H1 (cell line): ENCODE results near the gene SRXN1. TPM values are rescaled to one million over a fixed set of nuclear protein-coding genes. Genes with fewer than 3 reads are reported as not detected.

ENCODE experiments used
- CTCF ChIA-PET: fragments of 300-600 bp; sonication (Branson Sonifier 250); formaldehyde crosslinking; loops from one replicate; lab custom pipeline; 2021; ENCODE audit not compliant: partially characterized antibody; lab: Charles Lee
- POLR2A ChIA-PET: fragments of 300-600 bp; sonication (Branson Sonifier 250); formaldehyde crosslinking; loops from one replicate; lab custom pipeline; 2021; ENCODE audit warnings: inconsistent platforms; ENCODE audit not compliant: partially characterized antibody; lab: Charles Lee
- DNase-seq, 2 experiments: peaks; one replicate each; pipeline versions ENCODE4 v3.0.0 to v3.0.0-alpha.2; 2010 to 2022; ENCODE audit warnings: low spot score in 2 of 2, low read depth in 1 of 2, mixed read lengths in 1 of 2
- FAIRE-seq: peaks from 2 replicates; lab custom pipeline; 2011; peaks lifted over from hg19 to GRCh38; lab: Jason Lieb, UNC
- H2AFZ ChIP-seq: 2 replicates; pipeline ENCODE4 v1.8.1; 2012; ENCODE audit warnings: low read length, inconsistent platforms
- H2AK5ac ChIP-seq: 2 replicates; pipeline ENCODE4 v1.6.1; 2013; ENCODE audit warnings: low read depth, low read length
- H2BK120ac ChIP-seq: replicated peaks from 2 replicates; pipeline ENCODE3; 2013; ENCODE audit warnings: low read depth, low read length, inconsistent platforms
- H2BK12ac ChIP-seq: 2 replicates; pipeline ENCODE4 v1.6.1; 2013; ENCODE audit warnings: low read depth, low read length
- H2BK15ac ChIP-seq: 2 replicates; pipeline ENCODE4 v1.6.1; 2013; ENCODE audit warnings: low read length
- H2BK20ac ChIP-seq: 2 replicates; pipeline ENCODE4 v1.6.1; 2013; ENCODE audit warnings: low read length
- H2BK5ac ChIP-seq: 2 replicates; pipeline ENCODE4 v1.6.1; 2013; ENCODE audit warnings: low read depth, low read length
- H3K14ac ChIP-seq: 2 replicates; pipeline ENCODE4 v1.6.1; 2013; ENCODE audit warnings: inconsistent platforms; ENCODE audit not compliant: insufficient read length
- H3K18ac ChIP-seq: 2 replicates; pipeline ENCODE4 v1.6.1; 2013; ENCODE audit warnings: low read length; ENCODE audit errors: extremely low read depth
- H3K23ac ChIP-seq: 2 replicates; pipeline ENCODE4 v1.6.1; 2013; ENCODE audit warnings: inconsistent platforms; ENCODE audit not compliant: insufficient read length
- H3K23me2 ChIP-seq: 2 replicates; pipeline ENCODE4 v1.6.1; 2013; ENCODE audit warnings: low read depth, low read length
- H3K27ac ChIP-seq: 2 replicates; pipeline ENCODE4 v1.6.1; 2011; ENCODE audit warnings: low read depth, low read length, inconsistent platforms
- H3K27me3 ChIP-seq, 4 experiments: replicated peaks in 1 of 4; 1 replicate in 1 of 4; 2 replicates in 3 of 4; pipeline versions ENCODE4 v1.6.1 to v1.8.1; 2011 to 2013; ENCODE audit warnings: low read length in 3 of 4, mild to moderate bottlenecking in 3 of 4, inconsistent platforms in 2 of 4, mixed read lengths in 2 of 4, moderate library complexity in 1 of 4; ENCODE audit not compliant: control insufficient read depth in 3 of 4, insufficient read depth in 3 of 4; ENCODE audit errors: extremely low read depth in 1 of 4
- H3K36me3 ChIP-seq, 4 experiments: 2 replicates each; pipeline versions ENCODE4 v1.6.1 to v1.8.1; 2011 to 2013; ENCODE audit warnings: mild to moderate bottlenecking in 4 of 4, low read length in 3 of 4, moderate library complexity in 2 of 4, control low read depth in 1 of 4, inconsistent platforms in 1 of 4; ENCODE audit not compliant: insufficient read depth in 4 of 4, control insufficient read depth in 2 of 4
- H3K4ac ChIP-seq: replicated peaks from 2 replicates; pipeline ENCODE3; 2013; ENCODE audit warnings: low read length, low read depth, mixed read lengths, inconsistent platforms; ENCODE audit not compliant: insufficient read length
- H3K4me1 ChIP-seq, 4 experiments: replicated peaks in 1 of 4; 1 replicate in 1 of 4; 2 replicates in 3 of 4; pipeline versions ENCODE4 v1.6.1 to v1.8.1; 2011 to 2013; ENCODE audit warnings: low read length in 3 of 4, inconsistent platforms in 2 of 4, mixed read lengths in 1 of 4; ENCODE audit not compliant: insufficient read depth in 4 of 4, control insufficient read depth in 3 of 4
- H3K4me2 ChIP-seq, 2 experiments: 2 replicates each; pipeline versions ENCODE4 v1.6.1 to v1.8.1; 2011 to 2013; ENCODE audit warnings: low read depth in 2 of 2, low read length in 2 of 2, control low read depth in 1 of 2, inconsistent platforms in 1 of 2, mild to moderate bottlenecking in 1 of 2; ENCODE audit not compliant: insufficient read depth in 1 of 2
- H3K4me3 ChIP-seq, 4 experiments: fragments of 200-600, 300-600 bp in 1 of 4; sonication (generic), shearing (Covaris generic), sonication (Bioruptor Twin) in 1 of 4; 2 replicates each; pipeline versions ENCODE4 v1.5.1 to v1.8.1; 2011 to 2016; ENCODE audit warnings: low read length in 4 of 4, low read depth in 3 of 4, control low read depth in 2 of 4, inconsistent platforms in 2 of 4, mild to moderate bottlenecking in 2 of 4, mixed read lengths in 1 of 4, moderate library complexity in 1 of 4; ENCODE audit not compliant: insufficient read depth in 2 of 4; ENCODE audit errors: extremely low read depth in 1 of 4
- H3K56ac ChIP-seq: replicated peaks from 2 replicates; pipeline ENCODE3; 2013; ENCODE audit warnings: low read depth, mild to moderate bottlenecking, mixed read lengths, low read length, inconsistent platforms; ENCODE audit not compliant: insufficient read length
- H3K79me1 ChIP-seq: 2 replicates; pipeline ENCODE4 v1.6.1; 2013; ENCODE audit warnings: low read depth, low read length, control low read depth
- H3K79me2 ChIP-seq, 2 experiments: 2 replicates each; pipeline versions ENCODE4 v1.6.1 to v1.8.1; 2012 to 2013; ENCODE audit warnings: low read length in 2 of 2, mild to moderate bottlenecking in 2 of 2, inconsistent platforms in 1 of 2; ENCODE audit not compliant: insufficient read depth in 2 of 2, control insufficient read depth in 1 of 2
- H3K9ac ChIP-seq, 4 experiments: replicated peaks in 1 of 4; 1 replicate in 1 of 4; 2 replicates in 3 of 4; pipeline versions ENCODE4 v1.6.1 to v1.8.1; 2011 to 2013; ENCODE audit warnings: low read depth in 3 of 4, low read length in 3 of 4, control low read depth in 2 of 4, mild to moderate bottlenecking in 2 of 4, moderate library complexity in 2 of 4, inconsistent platforms in 1 of 4; ENCODE audit errors: extremely low read depth in 1 of 4
- H3K9me3 ChIP-seq, 2 experiments: 2 replicates each; pipeline versions ENCODE4 v1.6.1 to v1.8.1; 2012 to 2013; ENCODE audit warnings: mild to moderate bottlenecking in 2 of 2, moderate library complexity in 2 of 2, control low read depth in 1 of 2, inconsistent platforms in 1 of 2, low read depth in 1 of 2, low read length in 1 of 2, mixed read lengths in 1 of 2; ENCODE audit not compliant: insufficient read depth in 2 of 2
- H4K20me1 ChIP-seq, 2 experiments: replicated peaks in 1 of 2; 2 replicates each; pipeline versions ENCODE3 to v1.8.1; 2011 to 2013; ENCODE audit warnings: inconsistent platforms in 2 of 2, low read length in 2 of 2, mild to moderate bottlenecking in 1 of 2; ENCODE audit not compliant: insufficient read depth in 2 of 2, control insufficient read depth in 1 of 2
- H4K5ac ChIP-seq: 2 replicates; pipeline ENCODE4 v1.6.1; 2013; ENCODE audit warnings: low read length, low read depth, mixed read lengths, inconsistent platforms; ENCODE audit not compliant: insufficient read length
- H4K8ac ChIP-seq: 2 replicates; pipeline ENCODE4 v1.8.0; 2013; ENCODE audit warnings: mild to moderate bottlenecking, moderate library complexity, low read length, inconsistent platforms; ENCODE audit not compliant: insufficient read depth; ENCODE audit errors: extremely low read depth
- H4K91ac ChIP-seq: replicated peaks from 2 replicates; pipeline ENCODE3; 2013; ENCODE audit warnings: low read length, mixed read lengths, inconsistent platforms; ENCODE audit not compliant: insufficient read length
- BRCA1 ChIP-seq: IDR thresholded peaks from 2 replicates; pipeline ENCODE4 v1.6.1; 2012; ENCODE audit warnings: low read depth, low read length, improper control_type of control experiment
- CTBP2 ChIP-seq: IDR thresholded peaks from 2 replicates; pipeline ENCODE4 v1.7.0; 2011; ENCODE audit warnings: borderline replicate concordance, mild to moderate bottlenecking, moderate library complexity, mixed read lengths, low read length; ENCODE audit not compliant: insufficient read depth, insufficient read length
- EGR1 ChIP-seq: IDR thresholded peaks from 2 replicates; pipeline ENCODE4 v1.6.1; 2011; ENCODE audit warnings: low read depth, low read length, borderline replicate concordance
- EP300 ChIP-seq, 2 experiments: IDR thresholded peaks; 1 replicate in 1 of 2; 2 replicates in 1 of 2; pipeline ENCODE4 v1.6.1; 2011 to 2012; ENCODE audit warnings: low read depth in 2 of 2, low read length in 2 of 2, mild to moderate bottlenecking in 2 of 2, borderline replicate concordance in 1 of 2, inconsistent platforms in 1 of 2, moderate library complexity in 1 of 2
- GTF2F1 ChIP-seq: IDR thresholded peaks from 2 replicates; pipeline ENCODE4 v1.6.1; 2012; ENCODE audit warnings: low read depth, low read length, improper control_type of control experiment, borderline replicate concordance
- JUND ChIP-seq: IDR thresholded peaks from 2 replicates; pipeline ENCODE4 v1.6.1; 2011; ENCODE audit warnings: mild to moderate bottlenecking, improper control_type of control experiment, low read length
- RXRA ChIP-seq: IDR thresholded peaks from 2 replicates; pipeline ENCODE4 v1.6.1; 2011; ENCODE audit warnings: low read depth, mild to moderate bottlenecking, low read length, moderate library complexity; ENCODE audit not compliant: insufficient read depth
- SIRT6 ChIP-seq: IDR thresholded peaks from one replicate; pipeline ENCODE4 v1.7.1; 2012; ENCODE audit warnings: low read length, inconsistent platforms
- SP1 ChIP-seq: IDR thresholded peaks from 2 replicates; pipeline ENCODE4 v1.6.1; 2011; ENCODE audit warnings: low read depth, low read length
- WGBS, 2 experiments: shearing (Covaris generic) in 1 of 2; methylation state at CpG; one replicate each; pipeline versions ENCODE4 v1.1.6 to v1.1.7; 2013 to 2015; ENCODE audit warnings: low lambda C conversion rate in 2 of 2, mixed read lengths in 2 of 2, inconsistent platforms in 1 of 2, low coverage in 1 of 2, missing lambda C conversion rate in 1 of 2; ENCODE audit not compliant: insufficient replicate concordance in 2 of 2, insufficient coverage in 1 of 2, insufficient read length in 1 of 2; ENCODE audit errors: extremely low coverage in 1 of 2, missing lambda C conversion rate in 1 of 2; 5-methylcytosine and 5-hydroxymethylcytosine counted together
- polyA plus RNA-seq, 7 experiments: library from polyadenylated mRNA; depleted of rRNA in 3 of 7; stranded (reverse) in 5 of 7; unstranded in 2 of 7; fragments of >200 nt in 5 of 7; fragments of 200-250 nt in 2 of 7; gene quantifications; 1 replicate in 5 of 7; 2 replicates in 1 of 7; 4 replicates in 1 of 7; pipeline versions ENCODE4 v1.2.1 to v1.2.3, GENCODE V29; 2011 to 2013; ENCODE audit warnings: missing spikeins in 2 of 7, mixed read lengths in 2 of 7
- total RNA-seq: library from RNA; stranded (reverse); fragmentation: NEBNext Ultra II Directional; extraction: Animal tissue kit (Norgen Biotek cat#: 25700); gene quantifications from 2 replicates; pipeline ENCODE4 v1.2.1, GENCODE V29; 2021
- TF ChIP-seq, protein P1 (sequence below): IDR thresholded peaks from 2 replicates; pipeline ENCODE4 v1.6.1; 2011; ENCODE audit warnings: low read length, improper control_type of control experiment
- TF ChIP-seq, protein P2 (sequence below): IDR thresholded peaks from 2 replicates; pipeline ENCODE4 v1.6.1; 2012; ENCODE audit warnings: inconsistent platforms

Gene SRXN1
- total and polyA plus RNA-seq, 2 of the 8 experiments (the other 6 are each of a cell fraction or from before 2014, with no cell fraction given): 12.2 to 15.8 TPM

DNA sequence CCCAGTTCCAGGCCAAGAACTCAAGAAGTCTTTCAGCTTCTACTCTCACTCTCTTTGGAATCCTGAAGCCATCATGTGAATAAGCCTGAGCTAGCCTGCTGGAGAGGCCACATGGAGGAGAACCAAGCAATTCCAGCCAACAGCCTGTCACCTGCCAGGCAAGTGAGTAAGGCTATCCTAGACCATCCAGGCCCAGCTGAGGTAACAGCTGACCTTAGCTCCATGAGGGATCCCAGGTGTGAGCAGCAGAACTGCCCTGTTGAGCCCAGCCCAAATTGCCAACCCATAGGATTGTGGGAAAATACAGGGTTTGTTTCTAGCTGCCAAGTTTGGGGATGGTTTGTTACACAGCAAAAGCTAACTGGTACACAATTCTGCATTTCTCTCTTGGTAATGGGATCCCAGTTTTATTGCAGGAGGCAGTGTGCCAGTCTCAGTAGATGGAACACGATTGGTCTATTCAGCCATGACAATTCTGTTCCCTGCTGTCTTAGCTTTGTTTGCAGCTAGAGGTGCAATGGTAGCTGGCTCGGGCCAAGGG lies 5.5 kb downstream of the SRXN1 start:
- Histone ChIP-seq H3K27me3 (no peaks in the 10 kb centered on the region), H4K5ac (no peak overlapping the region), H3K4ac (no peak overlapping the region), H3K56ac (no peak overlapping the region), H4K91ac (no peak overlapping the region), H3K23ac (no peak overlapping the region), H4K20me1 (peaks cover 0 to 4% of the 10 kb centered on the region in 2 experiments), H3K18ac (no peak overlapping the region), H3K4me2 (no peak overlapping the region), H3K9ac (no peak overlapping the region), H2AK5ac (no peak overlapping the region), H3K36me3 (peaks cover 7 to 16% (median 15%) of the 10 kb centered on the region in 4 experiments; a peak in 7 of 8 replicates), H2BK12ac (no peak overlapping the region), H2BK120ac (no peak overlapping the region), H3K79me1 (no peaks in the 10 kb centered on the region), H3K4me3 (no peak overlapping the region), H2AFZ (no peak overlapping the region), H3K27ac (no peak overlapping the region), H2BK5ac (no peak overlapping the region), H2BK20ac (no peak overlapping the region), H3K9me3 (no peaks in the 10 kb centered on the region), H3K4me1 (peaks cover 0 to 12% (median 8%) of the 10 kb centered on the region in 4 experiments; a peak in 5 of 7 replicates), H4K8ac (no peak overlapping the region), H2BK15ac (no peak overlapping the region), H3K14ac (no peak overlapping the region), H3K79me2 (no peaks in the 10 kb centered on the region), H3K23me2 (peaks cover 3% of the 10 kb centered on the region; the same call in 1 of the 2 replicates)
- CTCF ChIA-PET: interaction anchor here (0.6 to 11.0 kb wide), 19 partner anchors 11 to 148 kb away, joined by 3 to 157 read pairs (median 3); no protein-coding TSS in a partner anchor
- POLR2A ChIA-PET: interaction anchor here (0.7 kb wide), 1 partner anchor 55 kb away, joined by 3 read pairs; no protein-coding TSS in a partner anchor
- WGBS, 2 experiments: 77% methylated on average over 2 of the region's 2 CpGs; no CpG with 5 or more reads in 1 of the 2 experiments
- DNase-seq (no peak), FAIRE-seq (no peak)
- TF ChIP-seq SP1 (no peak), RXRA (no peak), GTF2F1 (no peak), JUND (no peak), SIRT6 (no peak), EGR1 (no peak), CTBP2 (no peak), BRCA1 (no peak), EP300 (IDR thresholded peaks at IDR 0.05; ENCODE audit: borderline replicate concordance in 1 of 2, low read depth in 2 of 2, low read length in 2 of 2) (no peak)
- TF ChIP-seq, protein P1, sequence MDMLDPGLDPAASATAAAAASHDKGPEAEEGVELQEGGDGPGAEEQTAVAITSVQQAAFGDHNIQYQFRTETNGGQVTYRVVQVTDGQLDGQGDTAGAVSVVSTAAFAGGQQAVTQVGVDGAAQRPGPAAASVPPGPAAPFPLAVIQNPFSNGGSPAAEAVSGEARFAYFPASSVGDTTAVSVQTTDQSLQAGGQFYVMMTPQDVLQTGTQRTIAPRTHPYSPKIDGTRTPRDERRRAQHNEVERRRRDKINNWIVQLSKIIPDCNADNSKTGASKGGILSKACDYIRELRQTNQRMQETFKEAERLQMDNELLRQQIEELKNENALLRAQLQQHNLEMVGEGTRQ: no peak
- TF ChIP-seq, protein P2, sequence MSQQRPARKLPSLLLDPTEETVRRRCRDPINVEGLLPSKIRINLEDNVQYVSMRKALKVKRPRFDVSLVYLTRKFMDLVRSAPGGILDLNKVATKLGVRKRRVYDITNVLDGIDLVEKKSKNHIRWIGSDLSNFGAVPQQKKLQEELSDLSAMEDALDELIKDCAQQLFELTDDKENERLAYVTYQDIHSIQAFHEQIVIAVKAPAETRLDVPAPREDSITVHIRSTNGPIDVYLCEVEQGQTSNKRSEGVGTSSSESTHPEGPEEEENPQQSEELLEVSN: no peak
